Lung (tissue), 12 donors: ENCODE results near the gene STK32B. TPM values are rescaled to one million over a fixed set of nuclear protein-coding genes. Genes with fewer than 3 reads are reported as not detected.

ENCODE experiments used
- ATAC-seq: fragments of 200-7000 bp; cut with Tn5 transposase; one replicate; pipeline ENCODE4 v1.9.1; 2020; ENCODE audit warnings: moderate number of reproducible peaks; ENCODE audit not compliant: insufficient read depth, low FRiP score
- DNase-seq, 3 donors: peaks; one replicate each; pipeline ENCODE4 v3.0.0-alpha.2; 2013 to 2017
- H3K27ac ChIP-seq, 2 donors: one replicate each; pipeline ENCODE4 v1.5.1; 2013; ENCODE audit warnings: mild to moderate bottlenecking in 2 of 2, moderate library complexity in 2 of 2, control low read depth in 1 of 2, inconsistent platforms in 1 of 2, low read depth in 1 of 2, low read length in 1 of 2
- H3K27me3 ChIP-seq, 3 donors: one replicate each; pipeline ENCODE4 v1.5.1; 2013; ENCODE audit warnings: low read length in 2 of 3; ENCODE audit not compliant: control insufficient read depth in 3 of 3, insufficient read depth in 3 of 3
- H3K36me3 ChIP-seq, 4 donors: one replicate each; pipeline ENCODE4 v1.5.1; 2013; ENCODE audit warnings: low read length in 4 of 4, mild to moderate bottlenecking in 1 of 4, moderate library complexity in 1 of 4; ENCODE audit not compliant: control insufficient read depth in 4 of 4, insufficient read depth in 4 of 4
- H3K4me1 ChIP-seq, 5 donors: one replicate each; pipeline ENCODE4 v1.5.1; 2013; ENCODE audit warnings: low read length in 5 of 5, mild to moderate bottlenecking in 2 of 5, moderate library complexity in 1 of 5; ENCODE audit not compliant: control insufficient read depth in 5 of 5, insufficient read depth in 5 of 5
- H3K4me3 ChIP-seq: one replicate; pipeline ENCODE4 v1.5.1; 2013; ENCODE audit warnings: mild to moderate bottlenecking, control low read depth, moderate library complexity
- H3K9ac ChIP-seq, 2 donors: one replicate each; pipeline ENCODE4 v1.5.1; 2013; ENCODE audit warnings: low read length in 2 of 2, control low read depth in 1 of 2; ENCODE audit not compliant: insufficient read depth in 1 of 2
- H3K9me3 ChIP-seq, 4 donors: one replicate each; pipeline ENCODE4 v1.5.1; 2013; ENCODE audit warnings: low read length in 3 of 4, mild to moderate bottlenecking in 1 of 4, moderate library complexity in 1 of 4; ENCODE audit not compliant: control insufficient read depth in 4 of 4, insufficient read depth in 3 of 4
- WGBS, 2 donors: extraction: QIAGEN DNeasy Blood & Tissue Kit; methylation state at CpG; one replicate each; pipeline ENCODE4 v1.1.7; 2013; 5-methylcytosine and 5-hydroxymethylcytosine counted together
- polyA plus RNA-seq, 2 donors: library from polyadenylated mRNA; stranded (reverse); fragments of 200-250 nt; gene quantifications; one replicate each; pipeline ENCODE4 v1.2.1, GENCODE V29; 2013
- total RNA-seq, 2 donors: library from RNA; depleted of rRNA in 1 of 2; stranded (reverse); fragments of >200 nt in 1 of 2; gene quantifications; one replicate each; pipeline ENCODE4 v1.2.1, GENCODE V29; 2014 to 2021
- TF ChIP-seq, protein P1 (sequence below): IDR thresholded peaks from 2 replicates; pipeline ENCODE4 v1.5.1; 2012; ENCODE audit warnings: mild to moderate bottlenecking; ENCODE audit errors: control extremely low read depth, extremely low read depth
- donor health status: control.
- donor health status: control.
- donor health status: Bipolar disorder and iron deficiency.
- donor health status: healthy.
- donor health status: DM: yes; HTN: yes; CAD: no.

The STK32B gene
- total and polyA plus RNA-seq, 4 donors: 0.29 to 2.2 (median 1.4) TPM

GRCh38 chr4:5364406-5364805 lies 313.1 kb downstream of the STK32B start:
- no peaks in the 10 kb centered on the region for H3K4me1 ChIP-seq
- DNase-seq (no peak), ATAC-seq (no peak)
- no peaks in the 10 kb centered on the region for H3K27me3 ChIP-seq
- no peak overlapping the region for H3K27ac ChIP-seq
- 83 to 88% methylated on average over 3 of the region's 3 CpGs for WGBS, 2 donors
- no peak overlapping the region for H3K4me3 ChIP-seq
- H3K9me3 ChIP-seq: peaks cover 0 to 1% (median 0%) of the 10 kb centered on the region in 4 donors
- H3K36me3 ChIP-seq: no peaks in the 10 kb centered on the region
- TF ChIP-seq, protein P1, sequence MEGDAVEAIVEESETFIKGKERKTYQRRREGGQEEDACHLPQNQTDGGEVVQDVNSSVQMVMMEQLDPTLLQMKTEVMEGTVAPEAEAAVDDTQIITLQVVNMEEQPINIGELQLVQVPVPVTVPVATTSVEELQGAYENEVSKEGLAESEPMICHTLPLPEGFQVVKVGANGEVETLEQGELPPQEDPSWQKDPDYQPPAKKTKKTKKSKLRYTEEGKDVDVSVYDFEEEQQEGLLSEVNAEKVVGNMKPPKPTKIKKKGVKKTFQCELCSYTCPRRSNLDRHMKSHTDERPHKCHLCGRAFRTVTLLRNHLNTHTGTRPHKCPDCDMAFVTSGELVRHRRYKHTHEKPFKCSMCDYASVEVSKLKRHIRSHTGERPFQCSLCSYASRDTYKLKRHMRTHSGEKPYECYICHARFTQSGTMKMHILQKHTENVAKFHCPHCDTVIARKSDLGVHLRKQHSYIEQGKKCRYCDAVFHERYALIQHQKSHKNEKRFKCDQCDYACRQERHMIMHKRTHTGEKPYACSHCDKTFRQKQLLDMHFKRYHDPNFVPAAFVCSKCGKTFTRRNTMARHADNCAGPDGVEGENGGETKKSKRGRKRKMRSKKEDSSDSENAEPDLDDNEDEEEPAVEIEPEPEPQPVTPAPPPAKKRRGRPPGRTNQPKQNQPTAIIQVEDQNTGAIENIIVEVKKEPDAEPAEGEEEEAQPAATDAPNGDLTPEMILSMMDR: no peak
- no peak overlapping the region for H3K9ac ChIP-seq

DNA sequence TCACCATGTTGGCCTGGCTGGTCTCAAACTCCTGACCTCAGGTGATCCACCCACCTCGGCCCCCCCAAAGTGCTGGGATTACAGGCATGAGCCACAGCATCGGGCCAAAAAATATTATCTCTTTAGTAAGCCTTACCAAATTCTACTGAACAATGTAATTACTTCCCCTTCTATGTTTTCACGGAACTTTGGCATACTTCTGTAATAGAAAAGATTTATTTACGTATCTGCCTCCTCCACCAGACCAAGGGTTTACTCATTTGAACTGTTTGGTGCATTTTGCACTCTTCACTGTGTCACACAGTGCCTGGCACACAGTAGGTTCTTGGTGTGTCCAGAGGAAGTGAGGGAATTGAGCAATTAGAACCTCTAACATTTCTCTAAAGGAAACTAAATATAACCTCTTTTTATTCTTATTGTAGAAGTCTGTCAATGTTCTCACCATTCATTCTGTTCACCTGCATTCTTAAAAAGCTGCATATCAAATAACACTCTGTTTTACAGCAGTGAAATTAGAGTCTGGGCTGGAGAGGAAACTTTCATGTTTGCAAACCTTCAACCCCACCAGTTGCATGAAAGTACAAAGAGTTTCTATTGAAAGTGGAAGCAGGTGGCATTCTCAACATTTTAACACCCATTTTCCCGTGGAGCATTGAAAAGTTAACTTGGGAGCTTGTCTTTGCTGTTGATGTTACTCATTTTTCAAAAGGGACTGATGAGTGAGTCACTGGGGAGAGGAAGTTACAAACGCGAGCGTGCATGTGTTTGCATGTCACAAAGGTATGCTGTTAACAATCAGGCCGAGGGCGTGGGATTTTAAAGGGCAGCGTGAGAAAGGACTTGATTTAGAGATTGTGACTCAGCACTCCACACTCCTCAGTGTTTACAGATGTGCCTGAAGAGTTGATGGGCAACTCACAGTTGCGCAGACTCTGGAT lies 314.1 kb downstream of the STK32B start:
- 54 to 72% methylated on average over 12 of the region's 12 CpGs for WGBS, 2 donors
- H3K4me3 ChIP-seq: no peak overlapping the region
- H3K27me3 ChIP-seq: no peaks in the 10 kb centered on the region
- ATAC-seq (no peak), DNase-seq (peak in 2 of 3 donors; percentile 26 to 27)
- H3K9me3 ChIP-seq: no peaks in the 10 kb centered on the region
- TF ChIP-seq, protein P1: no peak
- no peaks in the 10 kb centered on the region for H3K36me3 ChIP-seq
- no peaks in the 10 kb centered on the region for H3K4me1 ChIP-seq
- H3K27ac ChIP-seq: no peak overlapping the region
- H3K9ac ChIP-seq: no peak overlapping the region

DNA sequence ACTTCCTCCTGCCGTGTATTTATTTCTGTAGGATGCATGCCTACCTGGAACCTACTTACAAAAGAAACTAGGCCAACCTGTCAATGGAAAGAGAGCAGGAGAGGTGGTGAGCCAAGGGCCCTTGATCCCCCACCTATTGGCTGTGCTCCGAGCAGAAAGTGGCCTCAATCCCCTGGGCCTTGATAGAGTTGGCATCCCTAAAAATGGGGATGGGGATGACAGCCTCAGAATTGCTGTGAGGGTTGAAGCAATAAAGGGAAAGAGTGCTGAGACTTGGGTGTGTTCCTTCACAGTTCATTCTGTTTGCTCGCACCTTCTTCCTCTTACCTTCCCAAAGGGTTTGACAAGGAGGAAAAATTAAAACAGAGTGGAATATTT lies 314.7 kb downstream of the STK32B start:
- Histone ChIP-seq H3K27ac (no peak overlapping the region), H3K36me3 (no peaks in the 10 kb centered on the region), H3K9me3 (no peaks in the 10 kb centered on the region), H3K27me3 (no peaks in the 10 kb centered on the region), H3K4me3 (no peak overlapping the region), H3K9ac (no peak overlapping the region), H3K4me1 (no peaks in the 10 kb centered on the region)
- 76 to 86% methylated on average over 3 of the region's 3 CpGs for WGBS, 2 donors
- TF ChIP-seq, protein P1: no peak
- DNase-seq (no peak), ATAC-seq (no peak)
